Uterus (tissue), 4 donors: ENCODE measurements around the gene SUPT6H. TPM values are rescaled to one million over a fixed set of nuclear protein-coding genes. Genes with fewer than 3 reads are reported as not detected.

Experiments used
- DNase-seq, 2 donors: peaks; one replicate each; pipeline ENCODE4 v3.0.0-alpha.2; 2019 to 2020
- H3K27ac ChIP-seq, 2 donors: fragments of 200-600 bp; sonication (generic); 1 replicate in 1 of 2; 2 replicates in 1 of 2; pipeline ENCODE4 v1.5.1; 2016 to 2018
- H3K27me3 ChIP-seq, 2 donors: fragments of 200-600 bp; sonication (generic); one replicate each; pipeline ENCODE4 v1.5.1; 2018 to 2019; ENCODE audit warnings: control low read depth in 1 of 2
- H3K36me3 ChIP-seq, 2 donors: fragments of 200-600 bp; sonication (generic); one replicate each; pipeline ENCODE4 v1.5.1; 2019; ENCODE audit warnings: control low read depth in 1 of 2
- H3K4me1 ChIP-seq, 2 donors: fragments of 200-600 bp; sonication (generic); one replicate each; pipeline ENCODE4 v1.5.1; 2018 to 2019; ENCODE audit warnings: control low read depth in 1 of 2
- H3K4me3 ChIP-seq, 2 donors: fragments of 200-600 bp; sonication (generic); 1 replicate in 1 of 2; 2 replicates in 1 of 2; pipeline ENCODE4 v1.5.1; 2018 to 2019; ENCODE audit warnings: mild to moderate bottlenecking in 1 of 2
- H3K9me3 ChIP-seq, 2 donors: fragments of 200-600 bp; sonication (generic); one replicate each; pipeline ENCODE4 v1.5.1; 2019; ENCODE audit warnings: control low read depth in 1 of 2
- CTCF ChIP-seq, 4 experiments: fragments of 200-600 bp in 2 of 4; fragments of 450-650 bp in 2 of 4; sonication (generic) in 2 of 4; IDR thresholded peaks; one replicate each; pipeline ENCODE4 v1.5.1; 2016 to 2019; ENCODE audit warnings: antibody characterized with exemption in 4 of 4, mild to moderate bottlenecking in 2 of 4, moderate library complexity in 1 of 4
- POLR2A ChIP-seq, 2 donors: fragments of 450-650 bp; IDR thresholded peaks; one replicate each; pipeline ENCODE4 v1.6.1; 2016; ENCODE audit warnings: antibody characterized with exemption in 2 of 2, mild to moderate bottlenecking in 1 of 2, moderate library complexity in 1 of 2
- intact Hi-C: fragments of 100-400 bp; cut with DNase I; formaldehyde crosslinking; loops from one replicate; pipeline ENCODE4 v1.15.1; 2023; ENCODE audit warnings: low total_unique reads
- total RNA-seq, 4 donors: library from RNA; depleted of rRNA in 3 of 4; stranded (reverse); fragments of >200 nt in 3 of 4; gene quantifications; one replicate each; pipeline versions ENCODE4 v1.1.0 to v1.2.4, GENCODE V29; 2014 to 2023
- donor health status: DM: yes; HTN: yes; CAD: no.

Gene SUPT6H
- total RNA-seq, 4 donors from 2014 or later, result 15.3 to 84.5 (median 47.5) TPM

DNA sequence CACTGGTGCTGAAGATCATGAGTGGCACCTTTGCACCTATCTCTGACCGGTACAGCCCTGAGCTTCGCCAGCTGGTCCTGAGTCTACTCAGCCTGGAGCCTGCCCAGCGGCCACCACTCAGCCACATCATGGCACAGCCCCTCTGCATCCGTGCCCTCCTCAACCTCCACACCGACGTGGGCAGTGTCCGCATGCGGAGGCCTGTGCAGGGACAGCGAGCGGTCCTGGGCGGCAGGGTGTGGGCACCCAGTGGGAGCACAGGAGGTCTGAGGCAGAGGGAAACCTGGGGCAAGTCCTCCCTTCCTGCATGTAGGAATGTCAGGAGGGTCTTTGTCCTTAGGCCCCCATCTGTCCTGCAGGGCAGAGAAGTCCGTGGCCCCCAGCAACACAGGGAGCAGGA lies 75.3 kb downstream of the SUPT6H start:
- H3K36me3 ChIP-seq, result no peaks in the 10 kb centered on the region
- no peaks in the 10 kb centered on the region for H3K4me1 ChIP-seq
- no peak for DNase-seq
- H3K9me3 ChIP-seq, result no peaks in the 10 kb centered on the region
- intact Hi-C loops, result no loop called here
- H3K27ac ChIP-seq, result no peak overlapping the region
- no peaks in the 10 kb centered on the region for H3K27me3 ChIP-seq
- H3K4me3 ChIP-seq, result no peak overlapping the region
- no peak for TF ChIP-seq CTCF (IDR thresholded peaks at IDR 0.05)
- TF ChIP-seq POLR2A (IDR thresholded peaks at IDR 0.05), result no peak

- Histone ChIP-seq H3K27ac (no peak overlapping the region), H3K9me3 (no peaks in the 10 kb centered on the region), H3K4me1 (no peaks in the 10 kb centered on the region), H3K36me3 (no peaks in the 10 kb centered on the region), H3K27me3 (no peaks in the 10 kb centered on the region), H3K4me3 (no peak overlapping the region)
- intact Hi-C loops, result no loop called here
- DNase-seq, result no peak
- TF ChIP-seq POLR2A (IDR thresholded peaks at IDR 0.05) (no peak), CTCF (IDR thresholded peaks at IDR 0.05) (no peak)
These were observed 76.0 kb downstream of the SUPT6H start for GRCh38 chr17:28737770-28738679.

DNA sequence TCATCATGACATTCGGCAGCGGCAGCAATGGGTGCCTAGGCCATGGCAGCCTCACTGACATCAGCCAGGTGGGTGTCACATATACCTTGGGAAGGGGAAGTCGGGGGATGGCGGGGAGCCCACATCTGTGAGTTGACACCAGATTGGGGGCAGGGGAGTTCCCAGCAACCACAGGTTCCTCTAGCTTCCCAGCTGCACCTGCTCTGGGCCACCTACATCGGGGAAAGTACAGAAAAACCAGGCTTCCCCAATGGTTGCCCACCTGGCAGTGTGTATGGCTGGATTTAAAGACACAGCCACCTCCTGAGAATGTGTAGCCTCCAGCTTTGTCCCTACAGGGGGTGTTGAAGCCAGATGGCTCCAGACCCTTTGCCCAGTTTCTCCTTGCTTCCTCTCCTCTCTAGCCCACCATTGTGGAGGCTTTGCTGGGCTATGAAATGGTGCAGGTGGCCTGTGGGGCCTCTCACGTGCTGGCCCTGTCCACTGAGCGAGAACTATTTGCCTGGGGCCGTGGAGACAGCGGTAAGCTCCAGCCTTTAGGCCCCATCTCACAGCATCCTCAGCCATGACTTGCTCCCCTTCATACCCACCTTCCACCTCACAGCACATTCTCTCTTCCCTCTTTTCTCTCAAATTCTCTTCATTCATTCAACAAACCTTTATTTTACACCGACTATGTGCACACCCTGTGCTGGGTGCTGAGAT lies 76.8 kb downstream of the SUPT6H start:
- no peaks in the 10 kb centered on the region for H3K36me3 ChIP-seq
- no peaks in the 10 kb centered on the region for H3K9me3 ChIP-seq
- H3K4me1 ChIP-seq, result no peaks in the 10 kb centered on the region
- intact Hi-C loops, result no loop called here
- no peak overlapping the region for H3K4me3 ChIP-seq
- no peaks in the 10 kb centered on the region for H3K27me3 ChIP-seq
- H3K27ac ChIP-seq, result no peak overlapping the region
- no peak for TF ChIP-seq POLR2A (IDR thresholded peaks at IDR 0.05)
- TF ChIP-seq CTCF (IDR thresholded peaks at IDR 0.05), result no peak
- DNase-seq, result no peak

DNA sequence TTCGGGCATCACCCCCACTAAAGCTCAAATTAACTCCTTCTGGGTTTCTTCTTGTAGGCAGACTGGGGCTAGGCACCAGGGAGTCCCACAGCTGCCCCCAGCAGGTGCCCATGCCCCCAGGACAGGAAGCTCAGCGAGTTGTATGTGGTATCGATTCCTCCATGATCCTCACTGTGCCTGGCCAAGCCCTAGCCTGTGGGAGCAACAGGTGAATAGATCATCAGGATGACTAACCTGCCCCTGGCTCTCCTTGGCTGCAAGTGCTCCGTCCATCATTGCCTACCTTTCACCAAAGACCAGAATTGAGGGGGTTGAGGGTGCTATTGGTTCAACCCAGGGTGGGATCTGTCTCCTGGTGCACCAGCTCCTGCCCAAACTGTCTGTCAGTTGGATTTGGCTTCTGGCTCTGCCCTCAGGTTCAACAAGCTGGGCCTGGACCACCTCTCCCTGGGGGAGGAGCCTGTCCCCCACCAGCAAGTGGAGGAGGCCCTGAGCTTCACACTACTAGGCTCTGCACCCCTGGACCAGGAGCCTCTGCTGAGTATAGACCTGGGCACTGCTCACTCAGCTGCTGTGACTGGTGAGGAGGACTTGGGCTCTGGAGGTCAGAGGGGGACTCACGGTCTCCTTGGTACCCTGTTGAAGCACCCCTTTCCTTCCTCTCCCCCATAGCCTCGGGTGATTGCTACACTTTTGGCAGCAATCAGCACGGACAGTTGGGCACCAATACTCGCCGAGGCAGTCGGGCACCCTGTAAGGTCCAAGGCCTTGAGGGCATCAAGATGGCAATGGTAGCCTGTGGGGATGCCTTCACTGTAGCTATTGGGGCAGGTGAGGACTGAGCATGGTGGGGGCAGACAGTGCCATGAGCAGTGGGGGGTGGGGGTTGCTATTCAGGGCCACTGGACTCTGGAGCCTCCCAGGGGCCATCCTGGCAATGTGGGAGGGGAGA lies 78.7 kb downstream of the SUPT6H start:
- no peak for TF ChIP-seq POLR2A (IDR thresholded peaks at IDR 0.05)
- no peak for TF ChIP-seq CTCF (IDR thresholded peaks at IDR 0.05)
- Histone ChIP-seq H3K4me1 (peaks cover 0 to 5% of the 10 kb centered on the region in 2 donors), H3K27ac (no peak overlapping the region), H3K4me3 (no peak overlapping the region), H3K9me3 (no peaks in the 10 kb centered on the region), H3K27me3 (no peaks in the 10 kb centered on the region), H3K36me3 (no peaks in the 10 kb centered on the region)
- no peak for DNase-seq
- intact Hi-C loops, result no loop called here
